ENCODE data around the gene LIX1L. TPM values are rescaled to one million over a fixed set of nuclear protein-coding genes. Genes with fewer than 3 reads are reported as not detected.

LIX1L gene
- total and polyA plus RNA-seq, 2 of the 13 experiments (the other 11 are each of a cell fraction or from before 2014, with no cell fraction given): 8.1 to 24.9 TPM

- TF ChIP-seq DPF2 (CRISPR knock-in tag; IDR thresholded peaks at IDR 0.05; ENCODE audit: borderline replicate concordance, low read depth) (peak; percentile 64; the same call in 1 of the 2 replicates), ZFP36L1 (CRISPR knock-in tag; IDR thresholded peaks at IDR 0.05) (peak; percentile 65; the same call in 1 of the 2 replicates), ZNF770 (CRISPR knock-in tag; IDR thresholded peaks at IDR 0.05) (peak; percentile 43; the same call in 1 of the 2 replicates), ZNF589 (CRISPR knock-in tag; conservative IDR thresholded peaks at IDR 0.05) (no peak), ATF7-NPFF (CRISPR knock-in tag; IDR thresholded peaks at IDR 0.05; ENCODE audit: low read depth) (no peak), JUN (CRISPR knock-in tag; IDR thresholded peaks at IDR 0.05) (peak; percentile 51; the same call in 1 of the 2 replicates), ZNF136 (CRISPR knock-in tag; IDR thresholded peaks at IDR 0.05; ENCODE audit: low read depth) (no peak), TRIM24 (CRISPR knock-in tag; IDR thresholded peaks at IDR 0.05) (no peak), PLRG1 (conservative IDR thresholded peaks at IDR 0.05) (no peak), PBX3 (CRISPR knock-in tag; IDR thresholded peaks at IDR 0.05; ENCODE audit: borderline replicate concordance) (no peak), RBFOX2 (IDR thresholded peaks at IDR 0.05; ENCODE audit: low read depth, low read length) (no peak), ZNF747 (CRISPR knock-in tag; IDR thresholded peaks at IDR 0.05; ENCODE audit: borderline replicate concordance) (no peak), JARID2 (CRISPR knock-in tag; IDR thresholded peaks at IDR 0.05; ENCODE audit: insufficient replicate concordance) (no peak), PRDM10 (CRISPR knock-in tag; IDR thresholded peaks at IDR 0.05; ENCODE audit: low read depth) (peak; percentile 75; the same call in 1 of the 2 replicates), IKZF5 (CRISPR knock-in tag; IDR thresholded peaks at IDR 0.05) (peak; percentile 83)
These were observed 66.0 kb downstream of the LIX1L start (continued) for GRCh38 chr1:145891587-145892485.

Measured in HepG2 (cell line).